Suprapubic skin (tissue), 4 donors: Measurements from ENCODE around the gene TANC1. TPM values are rescaled to one million over a fixed set of nuclear protein-coding genes. Genes with fewer than 3 reads are reported as not detected.

Experiments used
- DNase-seq, 2 donors: peaks; one replicate each; pipeline ENCODE4 v3.0.0-alpha.2; 2019; ENCODE audit warnings: low spot score in 2 of 2
- H3K27ac ChIP-seq: fragments of 200-600 bp; sonication (generic); one replicate; pipeline ENCODE4 v1.5.1; 2019
- H3K27me3 ChIP-seq: fragments of 200-600 bp; sonication (generic); one replicate; pipeline ENCODE4 v1.5.1; 2019
- H3K36me3 ChIP-seq: fragments of 200-600 bp; sonication (generic); one replicate; pipeline ENCODE4 v1.5.1; 2019
- H3K4me1 ChIP-seq: fragments of 200-600 bp; sonication (generic); one replicate; pipeline ENCODE4 v1.5.1; 2019
- H3K4me3 ChIP-seq: fragments of 200-600 bp; sonication (generic); one replicate; pipeline ENCODE4 v1.5.1; 2019; ENCODE audit warnings: mild to moderate bottlenecking
- H3K9me3 ChIP-seq: fragments of 200-600 bp; sonication (generic); one replicate; pipeline ENCODE4 v1.5.1; 2019
- CTCF ChIP-seq, 2 donors: fragments of 200-600 bp in 1 of 2; fragments of 450-650 bp in 1 of 2; sonication (generic) in 1 of 2; IDR thresholded peaks; one replicate each; pipeline ENCODE4 v1.5.1; 2016 to 2019; ENCODE audit warnings: antibody characterized with exemption in 2 of 2, mild to moderate bottlenecking in 1 of 2, moderate library complexity in 1 of 2
- EP300 ChIP-seq: sonication (generic); formaldehyde crosslinking; IDR thresholded peaks from one replicate; pipeline ENCODE4 v1.6.1; 2017; ENCODE audit warnings: antibody characterized with exemption
- POLR2A ChIP-seq, 2 donors: fragments of 450-650 bp; IDR thresholded peaks; one replicate each; pipeline ENCODE4 v1.6.1; 2017; ENCODE audit warnings: antibody characterized with exemption in 2 of 2, mild to moderate bottlenecking in 2 of 2, moderate library complexity in 2 of 2
- POLR2AphosphoS5 ChIP-seq, 3 donors: sonication (generic); formaldehyde crosslinking; IDR thresholded peaks; one replicate each; pipeline ENCODE4 v1.6.1; 2017; ENCODE audit warnings: antibody characterized with exemption in 3 of 3
- WGBS: methylation state at CpG from one replicate; pipeline ENCODE4 v1.1.5; 2018; 5-methylcytosine and 5-hydroxymethylcytosine counted together
- total RNA-seq, 4 donors: library from RNA; depleted of rRNA; stranded (reverse); fragments of >200 nt; gene quantifications; one replicate each; pipeline ENCODE4 v1.1.0, GENCODE V29; 2016

The TANC1 gene
- total RNA-seq, 4 donors from 2014 or later, result 57.6 to 260 (median 88.3) TPM

GRCh38 chr2:159144776-159145614 lies 176.6 kb downstream of the TANC1 start:
- Histone ChIP-seq H3K36me3 (no peaks in the 10 kb centered on the region), H3K27me3 (no peaks in the 10 kb centered on the region), H3K4me1 (peaks cover 46% of the 10 kb centered on the region), H3K27ac (no peak overlapping the region), H3K4me3 (no peak overlapping the region), H3K9me3 (no peaks in the 10 kb centered on the region)
- WGBS, result 88% methylated on average over 9 of the region's 9 CpGs
- DNase-seq, result no peak
- TF ChIP-seq CTCF (IDR thresholded peaks at IDR 0.05) (no peak), POLR2A (IDR thresholded peaks at IDR 0.05) (no peak), EP300 (no peak), POLR2AphosphoS5 (IDR thresholded peaks at IDR 0.05) (no peak)

- Histone ChIP-seq H3K4me1 (peaks cover 51% of the 10 kb centered on the region), H3K9me3 (no peaks in the 10 kb centered on the region), H3K4me3 (no peak overlapping the region), H3K36me3 (peaks cover 7% of the 10 kb centered on the region), H3K27me3 (no peaks in the 10 kb centered on the region), H3K27ac (no peak overlapping the region)
- TF ChIP-seq POLR2A (IDR thresholded peaks at IDR 0.05), result no peak
- no peak for TF ChIP-seq POLR2AphosphoS5 (IDR thresholded peaks at IDR 0.05)
- no peak for TF ChIP-seq EP300
- TF ChIP-seq CTCF (IDR thresholded peaks at IDR 0.05), result no peak
- 95% methylated on average over 5 of the region's 5 CpGs for WGBS
- DNase-seq, result no peak
Observed at GRCh38 chr2:159145745-159146354, 177.4 kb downstream of the TANC1 start.

- peak in 1 of 2 donors; percentile 82 for DNase-seq
- Histone ChIP-seq H3K27me3 (no peaks in the 10 kb centered on the region), H3K4me1 (peaks cover 60% of the 10 kb centered on the region), H3K4me3 (peak overlapping the region; percentile 20), H3K36me3 (peaks cover 8% of the 10 kb centered on the region), H3K9me3 (no peaks in the 10 kb centered on the region), H3K27ac (peak overlapping the region; percentile 80)
- 26% methylated on average over 14 of the region's 14 CpGs for WGBS
- TF ChIP-seq POLR2AphosphoS5 (IDR thresholded peaks at IDR 0.05), result peak in 1 of 3 donors; percentile 32
- no peak for TF ChIP-seq CTCF (IDR thresholded peaks at IDR 0.05)
Observed at GRCh38 chr2:159146996-159147666, 178.7 kb downstream of the TANC1 start.

GRCh38 chr2:159147690-159148089 lies 179.2 kb downstream of the TANC1 start:
- peaks cover 65% of the 10 kb centered on the region for H3K4me1 ChIP-seq
- TF ChIP-seq CTCF (IDR thresholded peaks at IDR 0.05) (no peak), POLR2A (IDR thresholded peaks at IDR 0.05) (no peak), EP300 (no peak), POLR2AphosphoS5 (IDR thresholded peaks at IDR 0.05) (no peak)
- no peaks in the 10 kb centered on the region for H3K27me3 ChIP-seq
- DNase-seq, result no peak
- no peak overlapping the region for H3K4me3 ChIP-seq
- H3K9me3 ChIP-seq, result no peaks in the 10 kb centered on the region
- H3K27ac ChIP-seq, result peak overlapping the region; percentile 80
- 60% methylated on average over 3 of the region's 3 CpGs for WGBS
- H3K36me3 ChIP-seq, result peaks cover 8% of the 10 kb centered on the region

- H3K9me3 ChIP-seq, result no peaks in the 10 kb centered on the region
- 73% methylated on average over 8 of the region's 8 CpGs for WGBS
- peaks cover 8% of the 10 kb centered on the region for H3K36me3 ChIP-seq
- no peaks in the 10 kb centered on the region for H3K27me3 ChIP-seq
- TF ChIP-seq POLR2AphosphoS5 (IDR thresholded peaks at IDR 0.05), result no peak
- TF ChIP-seq EP300, result no peak
- TF ChIP-seq POLR2A (IDR thresholded peaks at IDR 0.05), result no peak
- TF ChIP-seq CTCF (IDR thresholded peaks at IDR 0.05), result no peak
- H3K27ac ChIP-seq, result peak overlapping the region; percentile 80
- H3K4me1 ChIP-seq, result peaks cover 76% of the 10 kb centered on the region
- no peak for DNase-seq
- H3K4me3 ChIP-seq, result no peak overlapping the region
Observed at GRCh38 chr2:159148901-159149300, 180.5 kb downstream of the TANC1 start.
